HUES64 (cell line): ENCODE data around the gene ERG28.
"Not testable (repeated sequence)": the region's sequence is repeated elsewhere in the genome, so short reads cannot be mapped to it uniquely, and the experiment has no call there.

Source experiments
- H3K27ac ChIP-seq: 2 replicates; pipeline ENCODE4 v1.7.0; 2013; ENCODE audit warnings: low read depth, low read length, inconsistent platforms
- H3K27me3 ChIP-seq: 2 replicates; pipeline ENCODE4 v1.6.1; 2013; ENCODE audit warnings: mild to moderate bottlenecking, low read length; ENCODE audit not compliant: insufficient read depth
- H3K36me3 ChIP-seq: 2 replicates; pipeline ENCODE4 v1.6.1; 2013; ENCODE audit warnings: mild to moderate bottlenecking, low read length; ENCODE audit not compliant: insufficient read depth
- H3K4me1 ChIP-seq: 2 replicates; pipeline ENCODE4 v1.6.1; 2013; ENCODE audit warnings: mild to moderate bottlenecking, low read length, moderate library complexity; ENCODE audit not compliant: insufficient read depth
- H3K4me3 ChIP-seq: 2 replicates; pipeline ENCODE4 v1.5.1; 2013; ENCODE audit warnings: mild to moderate bottlenecking, low read length, moderate library complexity
- H3K9ac ChIP-seq: 2 replicates; pipeline ENCODE4 v1.6.1; 2013; ENCODE audit warnings: mild to moderate bottlenecking, low read depth, low read length
- H3K9me3 ChIP-seq: 2 replicates; pipeline ENCODE4 v1.6.1; 2013; ENCODE audit warnings: low read depth, low read length; ENCODE audit not compliant: insufficient read depth
- WGBS: fragments of 150-250, 120-280 bp; methylation state at CpG from one replicate; pipeline ENCODE4 v1.1.7; 2013; ENCODE audit warnings: missing lambda C conversion rate; 5-methylcytosine and 5-hydroxymethylcytosine counted together

The ERG28 gene

GRCh38 chr14:75695025-75695424 is 34.3 kb upstream of the ERG28 start:
- not testable (repeated sequence) for H3K9me3 ChIP-seq, H3K9ac ChIP-seq, H3K4me3 ChIP-seq, H3K27me3 ChIP-seq, H3K27ac ChIP-seq, H3K4me1 ChIP-seq
- WGBS: 95% methylated on average over 6 of the region's 6 CpGs
- peaks cover 77% of the 10 kb centered on the region for H3K36me3 ChIP-seq

DNA sequence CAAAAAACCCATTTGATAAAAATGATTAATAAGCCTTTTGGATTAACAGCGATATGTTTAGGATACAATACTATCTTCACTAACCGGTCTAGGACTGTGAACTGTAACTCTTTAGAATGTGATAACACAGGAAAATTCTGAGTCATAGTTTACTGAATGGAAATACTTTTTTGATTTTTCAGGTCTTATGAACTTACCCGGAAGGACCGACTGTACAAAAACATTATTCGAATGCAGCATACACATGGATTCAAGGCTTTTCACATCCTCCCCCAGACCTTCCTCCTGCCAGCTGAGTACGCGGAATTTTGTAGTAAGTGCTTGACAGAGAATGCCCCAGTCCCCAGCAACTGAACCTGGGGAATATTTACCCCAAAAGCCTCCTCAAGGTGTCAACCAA is 29.3 kb upstream of the ERG28 start:
- Histone ChIP-seq H3K36me3 (peaks cover 53% of the 10 kb centered on the region), H3K27me3 (no peaks in the 10 kb centered on the region), H3K4me1 (no peaks in the 10 kb centered on the region), H3K9me3 (peaks cover 5% of the 10 kb centered on the region; the same call in 1 of the 2 replicates), H3K9ac (no peak overlapping the region), H3K4me3 (no peak overlapping the region), H3K27ac (no peak overlapping the region)
- 98% methylated on average over 7 of the region's 7 CpGs for WGBS

- H3K27ac ChIP-seq: no peak overlapping the region
- no peak overlapping the region for H3K9ac ChIP-seq
- no peak overlapping the region for H3K4me3 ChIP-seq
- H3K9me3 ChIP-seq: peaks cover 3% of the 10 kb centered on the region; the same call in 1 of the 2 replicates
- no peaks in the 10 kb centered on the region for H3K27me3 ChIP-seq
- peaks cover 52% of the 10 kb centered on the region for H3K36me3 ChIP-seq
- no peaks in the 10 kb centered on the region for H3K4me1 ChIP-seq
- 93% methylated on average over 2 of the region's 2 CpGs for whole genome bisulfite sequencing
Measured at GRCh38 chr14:75689012-75689411, 28.3 kb upstream of the ERG28 start.

GRCh38 chr14:75685910-75686309 is 25.2 kb upstream of the ERG28 start:
- Histone ChIP-seq H3K4me1 (no peaks in the 10 kb centered on the region), H3K9me3 (no peaks in the 10 kb centered on the region), H3K9ac (no peak overlapping the region), H3K27ac (no peak overlapping the region), H3K27me3 (no peaks in the 10 kb centered on the region), H3K36me3 (peaks cover 49% of the 10 kb centered on the region), H3K4me3 (no peak overlapping the region)
- 91% methylated on average over 2 of the region's 2 CpGs for WGBS

DNA sequence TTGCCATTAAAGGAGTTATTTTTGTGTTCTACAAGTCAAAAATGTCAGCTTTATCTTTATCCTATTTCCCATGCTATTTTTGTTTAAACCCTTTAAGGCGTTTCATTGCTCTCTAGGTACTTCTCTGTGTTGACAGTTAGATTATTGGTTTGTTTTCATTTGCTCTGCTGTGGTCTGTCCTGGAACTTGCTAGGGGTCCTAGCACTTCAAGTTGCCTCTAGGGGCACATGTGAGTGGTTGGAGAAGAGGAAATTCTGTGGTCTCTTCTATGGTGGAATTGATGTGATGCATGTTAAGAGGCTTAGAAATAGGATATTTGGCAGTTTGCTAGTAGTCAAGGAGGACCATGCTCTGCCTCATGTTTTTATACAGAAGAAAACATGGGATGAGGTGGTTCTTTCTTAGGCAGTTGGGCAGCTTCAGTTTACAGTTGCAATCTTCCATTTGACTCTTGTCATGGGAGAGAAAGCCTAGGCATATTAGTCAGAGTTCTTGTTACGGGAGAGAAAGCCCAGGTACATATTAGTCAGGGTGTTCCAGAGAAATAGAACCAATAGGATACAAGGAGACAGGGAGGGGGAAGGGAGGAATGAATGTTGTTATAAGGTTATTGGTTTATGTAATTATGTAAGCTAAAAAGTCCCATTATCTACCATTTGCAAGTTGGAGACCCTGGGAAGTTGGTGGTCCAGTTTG is 14.7 kb upstream of the ERG28 start:
- 81% methylated on average over 2 of the region's 2 CpGs for WGBS
- peaks cover 22% of the 10 kb centered on the region for H3K36me3 ChIP-seq

GRCh38 chr14:75673345-75674035 is 12.8 kb upstream of the ERG28 start:
- Histone ChIP-seq H3K4me3 (no peak overlapping the region), H3K9ac (no peak overlapping the region), H3K9me3 (no peaks in the 10 kb centered on the region), H3K4me1 (no peaks in the 10 kb centered on the region; the same call in 1 of the 2 replicates), H3K36me3 (peaks cover 38% of the 10 kb centered on the region), H3K27me3 (no peaks in the 10 kb centered on the region), H3K27ac (no peak overlapping the region)
- 98% methylated on average over 3 of the region's 4 CpGs for WGBS

More for the DNA sequence above, 14.7 kb upstream of the ERG28 start:
- H3K9ac ChIP-seq: no peak overlapping the region
- no peaks in the 10 kb centered on the region; the same call in 1 of the 2 replicates for H3K4me1 ChIP-seq
- H3K27me3 ChIP-seq: no peaks in the 10 kb centered on the region
- no peaks in the 10 kb centered on the region for H3K9me3 ChIP-seq
- no peak overlapping the region for H3K4me3 ChIP-seq
- H3K27ac ChIP-seq: no peak overlapping the region

DNA sequence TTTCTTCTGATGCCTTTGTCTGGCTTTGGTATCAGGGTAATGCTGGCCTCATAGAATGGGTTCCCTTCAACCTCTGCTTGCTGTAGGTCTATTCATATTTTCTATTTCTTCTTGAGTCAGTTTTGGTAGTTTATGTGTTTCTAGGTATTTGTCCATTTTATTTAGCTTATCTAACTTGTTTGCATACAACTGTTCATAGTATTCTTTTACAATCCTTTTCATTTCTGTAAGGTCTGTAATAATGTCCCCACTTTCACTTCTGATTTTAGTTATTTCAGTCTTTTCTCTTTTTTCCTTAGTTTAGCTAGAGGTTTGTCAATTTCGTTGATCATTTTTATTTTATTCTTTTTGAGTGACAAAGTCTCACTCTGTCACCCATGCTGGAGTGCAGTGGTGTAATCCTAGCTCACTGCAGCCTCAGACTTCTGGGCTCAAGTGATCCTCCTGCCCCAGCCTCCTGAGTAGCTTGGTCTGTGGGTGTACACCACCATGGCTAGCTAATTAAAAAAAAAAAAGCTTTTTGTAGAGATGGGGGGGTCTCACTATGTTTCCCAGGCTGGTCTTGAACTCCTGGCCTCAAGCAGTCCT is 12.0 kb upstream of the ERG28 start:
- Histone ChIP-seq H3K4me3 (no peak overlapping the region), H3K36me3 (peaks cover 34% of the 10 kb centered on the region), H3K9ac (no peak overlapping the region), H3K27ac (no peak overlapping the region), H3K9me3 (no peaks in the 10 kb centered on the region), H3K27me3 (no peaks in the 10 kb centered on the region), H3K4me1 (no peaks in the 10 kb centered on the region; the same call in 1 of the 2 replicates)
- 83% methylated on average over 1 of the region's 1 CpG for WGBS

- no peaks in the 10 kb centered on the region for H3K27me3 ChIP-seq
- H3K27ac ChIP-seq: no peak overlapping the region
- H3K4me3 ChIP-seq: no peak overlapping the region
- WGBS: 94% methylated on average over 2 of the region's 2 CpGs
- H3K9ac ChIP-seq: no peak overlapping the region
- no peaks in the 10 kb centered on the region for H3K4me1 ChIP-seq
- H3K36me3 ChIP-seq: peaks cover 57% of the 10 kb centered on the region
- H3K9me3 ChIP-seq: no peaks in the 10 kb centered on the region
Measured at GRCh38 chr14:75667099-75667765, 6.6 kb upstream of the ERG28 start.

- Histone ChIP-seq H3K36me3 (peaks cover 36% of the 10 kb centered on the region), H3K27me3 (no peaks in the 10 kb centered on the region), H3K27ac (no peak overlapping the region), H3K4me1 (peaks cover 4% of the 10 kb centered on the region; the same call in 1 of the 2 replicates), H3K9ac (no peak overlapping the region), H3K4me3 (no peak overlapping the region), H3K9me3 (no peaks in the 10 kb centered on the region)
- 87% methylated on average over 3 of the region's 3 CpGs for WGBS
Measured at GRCh38 chr14:75662966-75663365, 2.3 kb upstream of the ERG28 start.

DNA sequence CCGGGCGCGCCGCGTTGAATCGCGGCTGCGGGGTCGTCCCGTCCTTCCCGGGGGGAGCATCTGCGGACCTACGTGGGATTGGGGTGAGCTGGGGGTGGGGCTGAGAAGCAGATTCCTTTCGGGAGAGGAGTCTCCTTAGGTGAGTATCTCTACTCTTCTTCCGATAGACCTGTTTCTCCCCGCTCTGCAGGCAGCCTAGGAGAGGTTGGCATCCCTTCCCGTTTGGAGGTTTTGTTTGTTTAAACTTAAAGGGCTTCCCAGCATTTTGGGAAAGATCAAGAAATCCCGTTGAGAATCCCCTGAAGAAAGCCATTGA is 781 bp upstream of the ERG28 start:
- Histone ChIP-seq H3K27ac (peak overlapping the region; percentile 84; the same call in 1 of the 2 replicates), H3K36me3 (peaks cover 49% of the 10 kb centered on the region), H3K27me3 (no peaks in the 10 kb centered on the region), H3K9ac (peak overlapping the region; percentile 64), H3K4me1 (peaks cover 4% of the 10 kb centered on the region; the same call in 1 of the 2 replicates), H3K4me3 (peak overlapping the region; percentile 91), H3K9me3 (no peaks in the 10 kb centered on the region)
- WGBS: under 1% methylated on average over 18 of the region's 18 CpGs

- H3K9ac ChIP-seq: peak overlapping the region; percentile 75
- WGBS: 9% methylated on average over 4 of the region's 4 CpGs
- H3K4me3 ChIP-seq: peak overlapping the region; percentile 91
- peaks cover 4% of the 10 kb centered on the region; the same call in 1 of the 2 replicates for H3K4me1 ChIP-seq
- no peaks in the 10 kb centered on the region for H3K27me3 ChIP-seq
- H3K9me3 ChIP-seq: no peaks in the 10 kb centered on the region
- H3K27ac ChIP-seq: no peak overlapping the region
- H3K36me3 ChIP-seq: peaks cover 53% of the 10 kb centered on the region
Measured at GRCh38 chr14:75660238-75660629, 442 bp downstream of the ERG28 start.
